Measurements from ENCODE around the gene S1PR5.

DNA sequence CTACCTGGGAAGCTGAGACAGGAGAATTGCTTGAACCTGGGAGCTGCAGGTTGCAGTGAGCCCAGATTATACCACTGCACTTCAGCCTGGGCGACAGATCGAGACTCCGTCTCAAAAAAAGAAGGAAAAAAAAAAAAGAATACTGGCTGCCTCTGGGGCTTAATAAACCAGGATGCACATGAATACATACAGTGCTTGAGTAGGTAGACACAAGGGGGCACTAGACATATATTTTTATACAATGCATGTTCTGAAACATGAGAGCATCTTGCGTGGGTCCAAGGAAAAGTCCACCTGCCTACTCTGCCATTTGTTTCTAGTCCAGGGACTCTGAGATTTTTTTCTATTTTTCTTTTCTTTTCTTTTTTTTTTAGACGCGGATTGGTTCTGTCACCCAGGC lies 45.3 kb downstream of the S1PR5 start:
- TF ChIP-seq TAF1 (IDR thresholded peaks at IDR 0.05; ENCODE audit: borderline replicate concordance, insufficient read depth, low read length) (no peak), POLR2AphosphoS5 (IDR thresholded peaks at IDR 0.05; ENCODE audit: low read depth, low read length) (no peak), SIN3A (IDR thresholded peaks at IDR 0.05; ENCODE audit: borderline replicate concordance, insufficient read depth, low read length) (no peak), FOXP2 (optimal IDR thresholded peaks at IDR 0.05; ENCODE audit: borderline replicate concordance, extremely low read depth, extremely low read length, insufficient read depth) (no peak)
- TF ChIP-seq, protein P1, sequence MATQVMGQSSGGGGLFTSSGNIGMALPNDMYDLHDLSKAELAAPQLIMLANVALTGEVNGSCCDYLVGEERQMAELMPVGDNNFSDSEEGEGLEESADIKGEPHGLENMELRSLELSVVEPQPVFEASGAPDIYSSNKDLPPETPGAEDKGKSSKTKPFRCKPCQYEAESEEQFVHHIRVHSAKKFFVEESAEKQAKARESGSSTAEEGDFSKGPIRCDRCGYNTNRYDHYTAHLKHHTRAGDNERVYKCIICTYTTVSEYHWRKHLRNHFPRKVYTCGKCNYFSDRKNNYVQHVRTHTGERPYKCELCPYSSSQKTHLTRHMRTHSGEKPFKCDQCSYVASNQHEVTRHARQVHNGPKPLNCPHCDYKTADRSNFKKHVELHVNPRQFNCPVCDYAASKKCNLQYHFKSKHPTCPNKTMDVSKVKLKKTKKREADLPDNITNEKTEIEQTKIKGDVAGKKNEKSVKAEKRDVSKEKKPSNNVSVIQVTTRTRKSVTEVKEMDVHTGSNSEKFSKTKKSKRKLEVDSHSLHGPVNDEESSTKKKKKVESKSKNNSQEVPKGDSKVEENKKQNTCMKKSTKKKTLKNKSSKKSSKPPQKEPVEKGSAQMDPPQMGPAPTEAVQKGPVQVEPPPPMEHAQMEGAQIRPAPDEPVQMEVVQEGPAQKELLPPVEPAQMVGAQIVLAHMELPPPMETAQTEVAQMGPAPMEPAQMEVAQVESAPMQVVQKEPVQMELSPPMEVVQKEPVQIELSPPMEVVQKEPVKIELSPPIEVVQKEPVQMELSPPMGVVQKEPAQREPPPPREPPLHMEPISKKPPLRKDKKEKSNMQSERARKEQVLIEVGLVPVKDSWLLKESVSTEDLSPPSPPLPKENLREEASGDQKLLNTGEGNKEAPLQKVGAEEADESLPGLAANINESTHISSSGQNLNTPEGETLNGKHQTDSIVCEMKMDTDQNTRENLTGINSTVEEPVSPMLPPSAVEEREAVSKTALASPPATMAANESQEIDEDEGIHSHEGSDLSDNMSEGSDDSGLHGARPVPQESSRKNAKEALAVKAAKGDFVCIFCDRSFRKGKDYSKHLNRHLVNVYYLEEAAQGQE (IDR thresholded peaks at IDR 0.05; ENCODE audit: insufficient read depth in 1 of 2, low read depth in 2 of 2, low read length in 2 of 2), result no peak
